ENCODE results near the gene RANBP17. TPM values are rescaled to one million over a fixed set of nuclear protein-coding genes. Genes with fewer than 3 reads are reported as not detected.

Gene RANBP17
- total and polyA plus RNA-seq, 9 of the 15 experiments (the other 6 are each of a cell fraction or from before 2014, with no cell fraction given) = not detected

DNA sequence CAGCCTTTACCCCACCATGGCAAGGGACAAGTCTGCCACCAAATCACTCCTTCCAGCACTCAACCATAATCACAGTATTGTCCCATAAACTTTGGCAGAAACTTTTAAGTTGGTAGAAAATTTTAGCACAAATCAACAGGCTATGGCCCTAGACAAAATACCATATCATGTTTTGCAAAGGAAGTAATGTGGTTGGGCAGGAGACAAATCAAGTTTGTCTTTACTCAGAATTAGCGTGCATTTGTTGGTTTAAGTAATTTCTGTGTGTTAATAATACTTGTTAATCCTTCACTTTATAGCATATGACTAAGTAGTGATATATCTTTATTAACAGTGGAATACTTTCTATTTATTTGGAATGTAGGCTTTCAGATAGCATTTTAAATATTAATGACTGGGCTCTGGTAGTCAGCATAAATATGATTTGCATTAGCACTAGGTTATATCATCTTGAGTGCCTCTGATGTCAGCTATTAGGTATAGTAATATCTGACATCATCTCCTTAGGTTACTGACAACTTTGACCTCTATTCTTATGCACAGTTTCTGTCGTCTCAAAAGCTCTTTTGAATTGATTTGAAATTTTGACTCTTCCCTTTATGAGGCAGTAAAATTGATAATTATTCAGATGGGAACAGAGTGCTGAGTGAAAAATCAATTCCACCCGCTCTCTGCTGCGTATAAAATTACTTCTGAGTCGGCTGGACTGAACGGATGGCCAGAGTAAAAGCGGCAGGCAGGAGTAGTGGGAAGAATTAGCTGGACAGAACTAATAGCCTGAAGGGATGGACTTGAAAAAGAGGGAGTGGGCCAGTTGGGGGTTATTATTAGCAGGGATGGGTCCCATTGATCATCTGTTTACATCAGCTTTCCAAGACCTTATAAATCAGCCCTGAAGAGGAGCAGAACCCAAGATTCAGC, 407.1 kb downstream of the RANBP17 start:
- Histone ChIP-seq H3K4me2 (ENCODE audit: insufficient read depth, low read length) (no peak overlapping the region), H3K4me1 (replicated peaks in 1 of 2; ENCODE audit: control insufficient read depth in 2 of 2, insufficient read depth in 2 of 2, low read length in 2 of 2) (no peaks in the 10 kb centered on the region), H3K27ac (ENCODE audit: extremely low read depth, low read depth, low read length) (no peak overlapping the region), H3K79me2 (ENCODE audit: control insufficient read depth, insufficient read depth, low read length) (no peaks in the 10 kb centered on the region), H4K20me1 (replicated peaks; ENCODE audit: control insufficient read depth, insufficient read depth, low read length) (no peaks in the 10 kb centered on the region), H3K9ac (ENCODE audit: insufficient read depth in 1 of 2, low read depth in 2 of 2, low read length in 2 of 2) (no peak overlapping the region), H3K9me1 (ENCODE audit: control insufficient read depth, insufficient read depth, low read length) (no peaks in the 10 kb centered on the region), H3K4me3 (no peak overlapping the region), H3K27me3 (ENCODE audit: control insufficient read depth in 2 of 2, insufficient read depth in 2 of 2, low read length in 2 of 2) (no peaks in the 10 kb centered on the region), H3K9me3 (replicated peaks; ENCODE audit: control insufficient read depth, insufficient read depth, low read depth, low read length) (no peaks in the 10 kb centered on the region), H3K36me3 (ENCODE audit: control insufficient read depth, insufficient read depth, low read length) (no peaks in the 10 kb centered on the region), H2AFZ (ENCODE audit: low read depth, low read length) (no peak overlapping the region)
- no peak for TF ChIP-seq PRPF4 (IDR thresholded peaks at IDR 0.05; ENCODE audit: insufficient read depth, low read depth, low read length, poor library complexity, severe bottlenecking)
- TF ChIP-seq, protein P1, sequence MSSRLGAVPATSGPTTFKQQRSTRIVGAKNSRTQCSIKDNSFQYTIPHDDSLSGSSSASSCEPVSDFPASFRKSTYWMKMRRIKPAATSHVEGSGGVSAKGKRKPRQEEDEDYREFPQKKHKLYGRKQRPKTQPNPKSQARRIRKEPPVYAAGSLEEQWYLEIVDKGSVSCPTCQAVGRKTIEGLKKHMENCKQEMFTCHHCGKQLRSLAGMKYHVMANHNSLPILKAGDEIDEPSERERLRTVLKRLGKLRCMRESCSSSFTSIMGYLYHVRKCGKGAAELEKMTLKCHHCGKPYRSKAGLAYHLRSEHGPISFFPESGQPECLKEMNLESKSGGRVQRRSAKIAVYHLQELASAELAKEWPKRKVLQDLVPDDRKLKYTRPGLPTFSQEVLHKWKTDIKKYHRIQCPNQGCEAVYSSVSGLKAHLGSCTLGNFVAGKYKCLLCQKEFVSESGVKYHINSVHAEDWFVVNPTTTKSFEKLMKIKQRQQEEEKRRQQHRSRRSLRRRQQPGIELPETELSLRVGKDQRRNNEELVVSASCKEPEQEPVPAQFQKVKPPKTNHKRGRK (tag; IDR thresholded peaks at IDR 0.05) = no peak
- no peak for TF ChIP-seq STAT5B (CRISPR knock-in tag; IDR thresholded peaks at IDR 0.05)
- TF ChIP-seq ZFX (CRISPR knock-in tag; IDR thresholded peaks at IDR 0.05) = no peak
- TF ChIP-seq RBM39 (optimal IDR thresholded peaks at IDR 0.05; ENCODE audit: low read depth, low read length) = no peak
- TF ChIP-seq CC2D1A (IDR thresholded peaks at IDR 0.05) = no peak
- no peak for TF ChIP-seq EHMT2 (IDR thresholded peaks at IDR 0.05)
- no peak for TF ChIP-seq ZNF311 (CRISPR knock-in tag; IDR thresholded peaks at IDR 0.05)
- TF ChIP-seq FOSL1 (tag; conservative IDR thresholded peaks at IDR 0.05) = no peak
- no peak for TF ChIP-seq HOXB6 (CRISPR knock-in tag; IDR thresholded peaks at IDR 0.05; ENCODE audit: borderline replicate concordance)
- no peak for TF ChIP-seq SRSF3 (IDR thresholded peaks at IDR 0.05; ENCODE audit: insufficient read depth, low read length)
- no peak for TF ChIP-seq HMG20B (CRISPR knock-in tag; IDR thresholded peaks at IDR 0.05)
- TF ChIP-seq, protein P2, sequence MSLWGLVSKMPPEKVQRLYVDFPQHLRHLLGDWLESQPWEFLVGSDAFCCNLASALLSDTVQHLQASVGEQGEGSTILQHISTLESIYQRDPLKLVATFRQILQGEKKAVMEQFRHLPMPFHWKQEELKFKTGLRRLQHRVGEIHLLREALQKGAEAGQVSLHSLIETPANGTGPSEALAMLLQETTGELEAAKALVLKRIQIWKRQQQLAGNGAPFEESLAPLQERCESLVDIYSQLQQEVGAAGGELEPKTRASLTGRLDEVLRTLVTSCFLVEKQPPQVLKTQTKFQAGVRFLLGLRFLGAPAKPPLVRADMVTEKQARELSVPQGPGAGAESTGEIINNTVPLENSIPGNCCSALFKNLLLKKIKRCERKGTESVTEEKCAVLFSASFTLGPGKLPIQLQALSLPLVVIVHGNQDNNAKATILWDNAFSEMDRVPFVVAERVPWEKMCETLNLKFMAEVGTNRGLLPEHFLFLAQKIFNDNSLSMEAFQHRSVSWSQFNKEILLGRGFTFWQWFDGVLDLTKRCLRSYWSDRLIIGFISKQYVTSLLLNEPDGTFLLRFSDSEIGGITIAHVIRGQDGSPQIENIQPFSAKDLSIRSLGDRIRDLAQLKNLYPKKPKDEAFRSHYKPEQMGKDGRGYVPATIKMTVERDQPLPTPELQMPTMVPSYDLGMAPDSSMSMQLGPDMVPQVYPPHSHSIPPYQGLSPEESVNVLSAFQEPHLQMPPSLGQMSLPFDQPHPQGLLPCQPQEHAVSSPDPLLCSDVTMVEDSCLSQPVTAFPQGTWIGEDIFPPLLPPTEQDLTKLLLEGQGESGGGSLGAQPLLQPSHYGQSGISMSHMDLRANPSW (CRISPR knock-in tag; IDR thresholded peaks at IDR 0.05) = no peak
- TF ChIP-seq ETV6 (IDR thresholded peaks at IDR 0.05; ENCODE audit: borderline replicate concordance in 1 of 2, low read depth in 2 of 2, low read length in 1 of 2) = no peak
- no peak for TF ChIP-seq ETV6 (CRISPR knock-in tag; IDR thresholded peaks at IDR 0.05; ENCODE audit: borderline replicate concordance)
- BruUV-seq (replicated peaks) = no TSS peak
- DNase-seq (ENCODE audit: extremely low read depth in 1 of 4, low spot score in 3 of 4) (no peak), ATAC-seq (no peak), FAIRE-seq (no peak)
- ChIA-PET CTCF (ENCODE audit: low intra/inter-chr PET ratio) (no interaction called here), POLR2A (no interaction called here)
- in situ Hi-C loops (cut with MboI) = no loop called here
- intact Hi-C loops (cut with micrococcal nuclease) = no loop called here
- 3% methylated on average over 7 of the region's 7 CpGs for WGBS (ENCODE audit: insufficient coverage, low coverage, missing lambda C conversion rate)

Measured in K562 (cell line).